ENCODE measurements around the gene SIPA1L2.

GRCh38 chr1:232624546-232625281 is 5.2 kb downstream of the SIPA1L2 start:
- TF ChIP-seq CTCF (conservative IDR thresholded peaks at IDR 0.05 in 1 of 2, IDR thresholded peaks at IDR 0.05 in 1 of 2; ENCODE audit: extremely low read depth in 1 of 2, insufficient read depth in 1 of 2, low read depth in 1 of 2, low read length in 2 of 2) (no peak), EZH2 (IDR thresholded peaks at IDR 0.05; ENCODE audit: borderline replicate concordance, low read length) (no peak)

Measured in mammary epithelial cell (primary cell).